HG03135 (cell line): ENCODE data around the gene JPH4.
A peak's percentile ranks its signal among the peaks of the same experiment; 100 is the strongest.
"Not testable (repeated sequence)": the region's sequence is repeated elsewhere in the genome, so short reads cannot be mapped to it uniquely, and the experiment has no call there.

Source experiments
- ATAC-seq: cut with Tn5 transposase; IDR thresholded peaks from one replicate; pipeline ENCODE4 v1.9.1; 2021; ENCODE audit warnings: mild to moderate bottlenecking, moderate library complexity; ENCODE audit not compliant: unreplicated experiment

JPH4 gene

GRCh38 chr14:23550131-23550811 is 28.3 kb downstream of the JPH4 start:
- ATAC-seq, result no peak

GRCh38 chr14:23548351-23549318 is 30.0 kb downstream of the JPH4 start:
- ATAC-seq, result no peak

GRCh38 chr14:23547924-23548323 is 30.7 kb downstream of the JPH4 start:
- ATAC-seq, result no peak

- no peak for ATAC-seq
Measured at GRCh38 chr14:23546450-23547035, 32.0 kb downstream of the JPH4 start.

GRCh38 chr14:23545740-23546365 is 32.7 kb downstream of the JPH4 start:
- no peak for ATAC-seq

- ATAC-seq, result no peak
Measured at GRCh38 chr14:23544511-23545447, 33.8 kb downstream of the JPH4 start.

GRCh38 chr14:23543403-23543802 is 35.2 kb downstream of the JPH4 start:
- no peak for ATAC-seq

GRCh38 chr14:23542261-23542660 is 36.3 kb downstream of the JPH4 start:
- ATAC-seq, result no peak

GRCh38 chr14:23540141-23540469 is 38.5 kb downstream of the JPH4 start:
- ATAC-seq, result no peak

GRCh38 chr14:23539248-23540140 is 39.1 kb downstream of the JPH4 start:
- peak; percentile 55 for ATAC-seq

GRCh38 chr14:23538785-23539184 is 39.8 kb downstream of the JPH4 start:
- no peak for ATAC-seq

GRCh38 chr14:23538050-23538718 is 40.4 kb downstream of the JPH4 start:
- ATAC-seq, result no peak

- ATAC-seq, result no peak
Measured at GRCh38 chr14:23537351-23538049, 41.1 kb downstream of the JPH4 start.

GRCh38 chr14:23536906-23537305 is 41.7 kb downstream of the JPH4 start:
- not testable (repeated sequence) for ATAC-seq

GRCh38 chr14:23536494-23536893 is 42.1 kb downstream of the JPH4 start:
- no peak for ATAC-seq

GRCh38 chr14:23535943-23536342 is 42.6 kb downstream of the JPH4 start:
- ATAC-seq, result no peak

- no peak for ATAC-seq
Measured at GRCh38 chr14:23533652-23534435, 44.7 kb downstream of the JPH4 start.
